Measurements from ENCODE around the gene GSTK1.

DNA sequence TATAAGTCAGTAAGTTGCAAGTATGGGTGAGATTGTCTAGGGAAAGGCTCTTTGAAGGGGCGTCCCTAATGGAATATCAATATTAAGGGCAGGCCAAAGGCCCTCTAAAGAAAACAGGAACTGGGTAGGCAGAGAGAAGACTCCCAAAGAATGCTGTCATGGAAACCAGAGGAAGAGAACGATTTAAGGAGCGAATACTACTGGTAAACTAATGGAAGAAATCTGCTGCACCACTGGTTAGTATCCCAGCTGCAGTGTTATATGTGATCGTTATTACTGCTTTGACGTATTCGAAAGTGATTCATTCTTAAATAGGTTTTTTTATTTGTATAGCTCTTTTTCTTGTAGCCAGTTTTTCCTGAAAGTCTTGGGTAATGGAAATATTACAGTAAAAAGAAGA, 26.2 kb downstream of the GSTK1 start:
- no peak for TF ChIP-seq ISL1 (CRISPR knock-in tag; IDR thresholded peaks at IDR 0.05)
- TF ChIP-seq PATZ1 (CRISPR knock-in tag; IDR thresholded peaks at IDR 0.05; ENCODE audit: borderline replicate concordance) = no peak
- no peak for TF ChIP-seq OSR1 (CRISPR knock-in tag; IDR thresholded peaks at IDR 0.05)
- no peak for TF ChIP-seq CREB5 (CRISPR knock-in tag; IDR thresholded peaks at IDR 0.05; ENCODE audit: low read depth)
- TF ChIP-seq TSHZ2 (CRISPR knock-in tag; IDR thresholded peaks at IDR 0.05) = no peak
- TF ChIP-seq ZNF70 (CRISPR knock-in tag; IDR thresholded peaks at IDR 0.05) = no peak
- TF ChIP-seq ZNF565 (CRISPR knock-in tag; conservative IDR thresholded peaks at IDR 0.05; ENCODE audit: low read depth) = no peak
- TF ChIP-seq, protein P1, sequence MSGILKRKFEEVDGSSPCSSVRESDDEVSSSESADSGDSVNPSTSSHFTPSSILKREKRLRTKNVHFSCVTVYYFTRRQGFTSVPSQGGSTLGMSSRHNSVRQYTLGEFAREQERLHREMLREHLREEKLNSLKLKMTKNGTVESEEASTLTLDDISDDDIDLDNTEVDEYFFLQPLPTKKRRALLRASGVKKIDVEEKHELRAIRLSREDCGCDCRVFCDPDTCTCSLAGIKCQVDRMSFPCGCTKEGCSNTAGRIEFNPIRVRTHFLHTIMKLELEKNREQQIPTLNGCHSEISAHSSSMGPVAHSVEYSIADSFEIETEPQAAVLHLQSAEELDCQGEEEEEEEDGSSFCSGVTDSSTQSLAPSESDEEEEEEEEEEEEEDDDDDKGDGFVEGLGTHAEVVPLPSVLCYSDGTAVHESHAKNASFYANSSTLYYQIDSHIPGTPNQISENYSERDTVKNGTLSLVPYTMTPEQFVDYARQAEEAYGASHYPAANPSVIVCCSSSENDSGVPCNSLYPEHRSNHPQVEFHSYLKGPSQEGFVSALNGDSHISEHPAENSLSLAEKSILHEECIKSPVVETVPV (CRISPR knock-in tag; IDR thresholded peaks at IDR 0.05) = no peak
- no peak for TF ChIP-seq ZFP30 (CRISPR knock-in tag; IDR thresholded peaks at IDR 0.05)
